Vagina (tissue), 2 donors: ENCODE measurements around the gene FHIT.

Source experiments
- CTCF ChIP-seq, 3 experiments: fragments of 450-650 bp in 2 of 3; fragments of 200-600 bp in 1 of 3; sonication (generic) in 1 of 3; IDR thresholded peaks; one replicate each; pipeline ENCODE4 v1.5.1; 2017 to 2019; ENCODE audit warnings: antibody characterized with exemption in 3 of 3, mild to moderate bottlenecking in 2 of 3, moderate library complexity in 2 of 3
- POLR2A ChIP-seq, 2 donors: fragments of 450-650 bp; IDR thresholded peaks; one replicate each; pipeline ENCODE4 v1.6.1; 2017; ENCODE audit warnings: antibody characterized with exemption in 2 of 2, mild to moderate bottlenecking in 2 of 2, moderate library complexity in 2 of 2
- POLR2AphosphoS5 ChIP-seq, 2 donors: sonication (generic); formaldehyde crosslinking; IDR thresholded peaks; one replicate each; pipeline ENCODE4 v1.9.0; 2017; ENCODE audit warnings: antibody characterized with exemption in 2 of 2, mild to moderate bottlenecking in 2 of 2, low read depth in 1 of 2; ENCODE audit not compliant: insufficient read depth in 1 of 2

- TF ChIP-seq CTCF (IDR thresholded peaks at IDR 0.05) = no peak
- no peak for TF ChIP-seq POLR2A (IDR thresholded peaks at IDR 0.05)
- no peak for TF ChIP-seq POLR2AphosphoS5 (IDR thresholded peaks at IDR 0.05; ENCODE audit: insufficient read depth in 1 of 2, low read depth in 1 of 2)
These were observed 1034.7 kb downstream of the FHIT start for GRCh38 chr3:60216462-60217075.
